Astrocyte (in vitro differentiated cells and primary cell): ENCODE measurements around the gene IL36G.

Experiments
- EZH2 ChIP-seq: IDR thresholded peaks from 2 replicates; pipeline ENCODE4 v1.6.1; 2012; ENCODE audit warnings: mild to moderate bottlenecking, low read length, inconsistent platforms; ENCODE audit not compliant: insufficient read depth
- TF ChIP-seq, protein P1 (sequence below): IDR thresholded peaks from 2 replicates; pipeline ENCODE4 v1.5.1; 2011; ENCODE audit warnings: low read depth, mild to moderate bottlenecking, inconsistent platforms, low read length, moderate library complexity; ENCODE audit not compliant: insufficient read depth

DNA sequence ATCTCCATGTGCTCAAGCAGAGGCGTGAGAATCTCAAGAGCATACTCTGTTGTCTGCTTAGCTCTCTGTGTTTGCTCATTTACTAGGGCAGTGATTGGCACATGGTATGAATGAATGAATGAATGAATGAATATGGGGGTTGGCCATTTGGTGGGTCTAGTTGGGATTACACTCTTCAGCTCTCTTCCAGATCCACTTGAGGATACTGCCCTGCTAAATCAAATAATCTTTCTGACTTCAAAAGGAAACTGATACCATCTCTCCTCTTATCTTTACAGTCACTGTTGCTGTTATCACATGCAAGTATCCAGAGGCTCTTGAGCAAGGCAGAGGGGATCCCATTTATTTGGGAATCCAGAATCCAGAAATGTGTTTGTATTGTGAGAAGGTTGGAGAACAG is 1.9 kb downstream of the IL36G start:
- TF ChIP-seq, protein P1, sequence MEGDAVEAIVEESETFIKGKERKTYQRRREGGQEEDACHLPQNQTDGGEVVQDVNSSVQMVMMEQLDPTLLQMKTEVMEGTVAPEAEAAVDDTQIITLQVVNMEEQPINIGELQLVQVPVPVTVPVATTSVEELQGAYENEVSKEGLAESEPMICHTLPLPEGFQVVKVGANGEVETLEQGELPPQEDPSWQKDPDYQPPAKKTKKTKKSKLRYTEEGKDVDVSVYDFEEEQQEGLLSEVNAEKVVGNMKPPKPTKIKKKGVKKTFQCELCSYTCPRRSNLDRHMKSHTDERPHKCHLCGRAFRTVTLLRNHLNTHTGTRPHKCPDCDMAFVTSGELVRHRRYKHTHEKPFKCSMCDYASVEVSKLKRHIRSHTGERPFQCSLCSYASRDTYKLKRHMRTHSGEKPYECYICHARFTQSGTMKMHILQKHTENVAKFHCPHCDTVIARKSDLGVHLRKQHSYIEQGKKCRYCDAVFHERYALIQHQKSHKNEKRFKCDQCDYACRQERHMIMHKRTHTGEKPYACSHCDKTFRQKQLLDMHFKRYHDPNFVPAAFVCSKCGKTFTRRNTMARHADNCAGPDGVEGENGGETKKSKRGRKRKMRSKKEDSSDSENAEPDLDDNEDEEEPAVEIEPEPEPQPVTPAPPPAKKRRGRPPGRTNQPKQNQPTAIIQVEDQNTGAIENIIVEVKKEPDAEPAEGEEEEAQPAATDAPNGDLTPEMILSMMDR, result no peak
- TF ChIP-seq EZH2, result no peak
